ENCODE measurements around the gene ABI2. TPM values are rescaled to one million over a fixed set of nuclear protein-coding genes. Genes with fewer than 3 reads are reported as not detected.
"Not testable (repeated sequence)": the region's sequence is repeated elsewhere in the genome, so short reads cannot be mapped to it uniquely, and the experiment has no call there.

Gene ABI2
- total and polyA plus RNA-seq, 9 donors = 25.0 to 91.6 (median 66.2) TPM

- Histone ChIP-seq H3K27ac (no peak overlapping the region), H3K36me3 (no peaks in the 10 kb centered on the region), H3K4me1 (ENCODE audit: insufficient read depth) (no peaks in the 10 kb centered on the region), H3K4me3 (no peak overlapping the region), H3K27me3 (no peaks in the 10 kb centered on the region), H3K9me3 (no peaks in the 10 kb centered on the region)
- TF ChIP-seq POLR2A (IDR thresholded peaks at IDR 0.05) (no peak), CTCF (IDR thresholded peaks at IDR 0.05) (no peak), EP300 (IDR thresholded peaks at IDR 0.05) (no peak)
- 89 to 93% (median 91%) methylated on average over 3 of the region's 3 CpGs for WGBS, 3 donors
- no peak for DNase-seq
- intact Hi-C loops (cut with DNase I) = no loop called here
These were observed 32.7 kb downstream of the ABI2 start for GRCh38 chr2:203360833-203361430.

GRCh38 chr2:203361495-203361894 lies 33.3 kb downstream of the ABI2 start:
- Histone ChIP-seq H3K4me1 (ENCODE audit: insufficient read depth) (no peaks in the 10 kb centered on the region), H3K9me3 (no peaks in the 10 kb centered on the region), H3K4me3 (no peak overlapping the region), H3K27me3 (no peaks in the 10 kb centered on the region), H3K36me3 (no peaks in the 10 kb centered on the region), H3K27ac (no peak overlapping the region)
- 44 to 52% (median 46%) methylated on average over 2 of the region's 2 CpGs for WGBS, 3 donors
- TF ChIP-seq EP300 (IDR thresholded peaks at IDR 0.05) = no peak
- TF ChIP-seq CTCF (IDR thresholded peaks at IDR 0.05) = no peak
- no peak for TF ChIP-seq POLR2A (IDR thresholded peaks at IDR 0.05)
- intact Hi-C loops (cut with DNase I) = no loop called here
- no peak for DNase-seq

GRCh38 chr2:203361922-203362321 lies 33.7 kb downstream of the ABI2 start:
- Histone ChIP-seq H3K27ac (no peak overlapping the region), H3K27me3 (no peaks in the 10 kb centered on the region), H3K4me3 (no peak overlapping the region), H3K4me1 (ENCODE audit: insufficient read depth) (no peaks in the 10 kb centered on the region), H3K9me3 (no peaks in the 10 kb centered on the region), H3K36me3 (no peaks in the 10 kb centered on the region)
- TF ChIP-seq POLR2A (IDR thresholded peaks at IDR 0.05) (no peak), CTCF (IDR thresholded peaks at IDR 0.05) (no peak), EP300 (IDR thresholded peaks at IDR 0.05) (no peak)
- no peak for DNase-seq
- intact Hi-C loops (cut with DNase I) = no loop called here

GRCh38 chr2:203366639-203367466 lies 38.7 kb downstream of the ABI2 start:
- Histone ChIP-seq H3K27me3 (no peaks in the 10 kb centered on the region), H3K27ac (no peak overlapping the region), H3K4me3 (no peak overlapping the region), H3K36me3 (no peaks in the 10 kb centered on the region), H3K4me1 (ENCODE audit: insufficient read depth) (no peaks in the 10 kb centered on the region), H3K9me3 (no peaks in the 10 kb centered on the region)
- TF ChIP-seq POLR2A (IDR thresholded peaks at IDR 0.05) = no peak
- no peak for TF ChIP-seq CTCF (IDR thresholded peaks at IDR 0.05)
- TF ChIP-seq EP300 (IDR thresholded peaks at IDR 0.05) = no peak
- WGBS, 3 donors = 76 to 80% (median 80%) methylated on average over 5 of the region's 5 CpGs
- DNase-seq = no peak
- intact Hi-C loops (cut with DNase I) = no loop called here

- H3K4me3 ChIP-seq; DNase-seq; H3K27ac ChIP-seq; H3K36me3 ChIP-seq; H3K9me3 ChIP-seq; H3K27me3 ChIP-seq; H3K4me1 ChIP-seq (ENCODE audit: insufficient read depth); intact Hi-C loops (cut with DNase I): not testable (repeated sequence)
- WGBS, 3 donors = 89 to 96% (median 92%) methylated on average over 25 to 28 of the region's 31 CpGs
These were observed 44.5 kb downstream of the ABI2 start for GRCh38 chr2:203372706-203373105.

All from ovary (tissue), 9 donors.